HCT116 (cell line): ENCODE measurements around the gene EZH2.

Source experiments
- CEBPB ChIP-seq: IDR thresholded peaks from 2 replicates; pipeline ENCODE4 v1.6.1; 2012; ENCODE audit warnings: low read depth
- EZH2 ChIP-seq: fragments of 200-600 bp; sonication (generic); IDR thresholded peaks from 2 replicates; pipeline ENCODE4 v1.6.1; 2017; ENCODE audit warnings: antibody characterized with exemption, mixed run types
- EZH2phosphoT487 ChIP-seq: fragments of 200-600 bp; IDR thresholded peaks from 2 replicates; pipeline ENCODE4 v1.6.1; 2018; ENCODE audit warnings: antibody characterized with exemption, borderline replicate concordance
- POLR2A ChIP-seq: IDR thresholded peaks from 2 replicates; pipeline ENCODE4 v1.7.0; 2011; ENCODE audit warnings: borderline replicate concordance; ENCODE audit not compliant: insufficient read depth, insufficient read length; ENCODE audit errors: extremely low read depth
- POLR2AphosphoS5 ChIP-seq: IDR thresholded peaks from 2 replicates; pipeline ENCODE4 v1.6.1; 2011; ENCODE audit warnings: mild to moderate bottlenecking, low read depth, low read length, moderate library complexity
- RAD21 ChIP-seq: IDR thresholded peaks from 2 replicates; pipeline ENCODE4 v1.6.1; 2012; ENCODE audit warnings: low read depth, mild to moderate bottlenecking
- TCF7L2 ChIP-seq: IDR thresholded peaks from 2 replicates; pipeline ENCODE4 v1.7.0; 2011; ENCODE audit warnings: borderline replicate concordance, inconsistent platforms; ENCODE audit not compliant: insufficient read depth, insufficient read length; ENCODE audit errors: extremely low read depth
- ZNF274 ChIP-seq: fragments of 200-500 bp; sonication (Bioruptor generic); IDR thresholded peaks from 2 replicates; pipeline ENCODE4 v1.6.1; 2014; ENCODE audit warnings: mild to moderate bottlenecking, low read depth, low read length, inconsistent platforms
- TF ChIP-seq, protein P1 (sequence below), 3 experiments: fragments of 200-600 bp in 1 of 3; sonication (generic) in 1 of 3; IDR thresholded peaks in 2 of 3; conservative IDR thresholded peaks in 1 of 3; 2 replicates each; pipeline ENCODE4 v1.5.1; 2012 to 2017; ENCODE audit warnings: low read depth in 2 of 3, low read length in 2 of 3, antibody characterized with exemption in 1 of 3, borderline replicate concordance in 1 of 3, control low read depth in 1 of 3, mild to moderate bottlenecking in 1 of 3, mixed read lengths in 1 of 3, mixed run types in 1 of 3, moderate library complexity in 1 of 3; ENCODE audit not compliant: insufficient read depth in 1 of 3

DNA sequence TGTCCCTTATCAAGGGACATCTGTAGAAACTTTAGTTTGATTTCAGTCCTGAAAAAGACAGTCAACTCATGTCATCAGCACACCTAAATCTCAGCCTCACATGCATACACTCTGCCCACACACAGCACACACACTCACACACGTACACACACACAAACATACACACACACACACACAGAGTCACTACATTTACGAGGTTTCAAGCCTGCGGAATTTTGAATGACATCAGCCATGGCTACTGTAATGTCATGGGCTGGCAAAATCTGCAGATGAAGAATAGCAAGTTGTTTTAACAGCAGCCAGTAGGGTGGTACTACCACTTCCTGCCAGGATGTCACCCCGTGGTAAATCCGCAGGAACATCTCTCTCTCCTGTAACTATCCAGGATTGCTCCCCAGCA is 37.1 kb upstream of the EZH2 start:
- TF ChIP-seq, protein P1, sequence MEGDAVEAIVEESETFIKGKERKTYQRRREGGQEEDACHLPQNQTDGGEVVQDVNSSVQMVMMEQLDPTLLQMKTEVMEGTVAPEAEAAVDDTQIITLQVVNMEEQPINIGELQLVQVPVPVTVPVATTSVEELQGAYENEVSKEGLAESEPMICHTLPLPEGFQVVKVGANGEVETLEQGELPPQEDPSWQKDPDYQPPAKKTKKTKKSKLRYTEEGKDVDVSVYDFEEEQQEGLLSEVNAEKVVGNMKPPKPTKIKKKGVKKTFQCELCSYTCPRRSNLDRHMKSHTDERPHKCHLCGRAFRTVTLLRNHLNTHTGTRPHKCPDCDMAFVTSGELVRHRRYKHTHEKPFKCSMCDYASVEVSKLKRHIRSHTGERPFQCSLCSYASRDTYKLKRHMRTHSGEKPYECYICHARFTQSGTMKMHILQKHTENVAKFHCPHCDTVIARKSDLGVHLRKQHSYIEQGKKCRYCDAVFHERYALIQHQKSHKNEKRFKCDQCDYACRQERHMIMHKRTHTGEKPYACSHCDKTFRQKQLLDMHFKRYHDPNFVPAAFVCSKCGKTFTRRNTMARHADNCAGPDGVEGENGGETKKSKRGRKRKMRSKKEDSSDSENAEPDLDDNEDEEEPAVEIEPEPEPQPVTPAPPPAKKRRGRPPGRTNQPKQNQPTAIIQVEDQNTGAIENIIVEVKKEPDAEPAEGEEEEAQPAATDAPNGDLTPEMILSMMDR (IDR thresholded peaks at IDR 0.05 in 2 of 3, conservative IDR thresholded peaks at IDR 0.05 in 1 of 3; ENCODE audit: borderline replicate concordance in 1 of 3, insufficient read depth in 1 of 3, low read depth in 2 of 3, low read length in 2 of 3), result no peak
- TF ChIP-seq EZH2, result no peak
- no peak for TF ChIP-seq TCF7L2
- TF ChIP-seq POLR2A, result no peak
- TF ChIP-seq EZH2phosphoT487, result no peak
- no peak for TF ChIP-seq CEBPB
- TF ChIP-seq RAD21, result no peak
- TF ChIP-seq ZNF274, result no peak
- no peak for TF ChIP-seq POLR2AphosphoS5
